ENCODE measurements around the gene BAIAP2. TPM values are rescaled to one million over a fixed set of nuclear protein-coding genes. Genes with fewer than 3 reads are reported as not detected.
A peak's percentile ranks its signal among the peaks of the same experiment; 100 is the strongest.

BAIAP2 gene
- total and polyA plus RNA-seq, 2 of the 13 experiments (the other 11 are each of a cell fraction or from before 2014, with no cell fraction given): 22.5 to 24.0 TPM

DNA sequence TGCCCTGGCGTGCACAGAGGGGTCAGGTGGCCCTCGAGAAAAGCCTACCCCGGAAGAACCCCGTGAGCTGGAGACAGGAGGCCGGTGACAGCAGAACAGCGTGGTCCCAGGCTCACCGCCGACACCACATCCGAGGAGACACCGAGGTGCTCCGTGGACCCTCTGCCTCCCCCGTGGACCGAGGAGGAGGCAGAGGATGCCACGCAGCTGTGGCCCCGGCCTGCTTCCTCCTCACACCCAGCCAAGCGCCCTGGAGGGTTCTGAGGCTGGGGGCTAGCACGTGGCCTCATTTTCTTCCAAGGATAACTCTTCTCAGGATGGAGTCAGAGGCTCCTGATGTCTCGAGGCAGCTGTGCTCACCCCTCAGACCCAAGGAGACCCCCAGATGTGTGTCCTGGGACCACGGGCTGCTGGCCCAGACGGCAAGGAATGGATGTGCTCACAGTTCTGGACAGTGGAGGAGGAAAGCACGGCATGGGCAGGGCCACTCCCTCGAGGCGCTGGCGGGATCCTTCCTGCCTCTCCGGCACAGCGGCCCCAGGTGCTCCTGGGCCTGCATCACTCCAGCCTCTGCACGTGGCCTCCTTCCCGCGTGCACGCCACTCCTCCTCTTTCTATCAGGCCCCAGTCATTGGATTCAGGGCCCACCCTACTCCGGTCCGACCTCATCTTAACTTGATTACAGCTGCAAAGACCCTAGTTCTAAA is 125.9 kb downstream of the BAIAP2 start:
- TF ChIP-seq ZNF501 (CRISPR knock-in tag; IDR thresholded peaks at IDR 0.05): no peak
- TF ChIP-seq, protein P1, sequence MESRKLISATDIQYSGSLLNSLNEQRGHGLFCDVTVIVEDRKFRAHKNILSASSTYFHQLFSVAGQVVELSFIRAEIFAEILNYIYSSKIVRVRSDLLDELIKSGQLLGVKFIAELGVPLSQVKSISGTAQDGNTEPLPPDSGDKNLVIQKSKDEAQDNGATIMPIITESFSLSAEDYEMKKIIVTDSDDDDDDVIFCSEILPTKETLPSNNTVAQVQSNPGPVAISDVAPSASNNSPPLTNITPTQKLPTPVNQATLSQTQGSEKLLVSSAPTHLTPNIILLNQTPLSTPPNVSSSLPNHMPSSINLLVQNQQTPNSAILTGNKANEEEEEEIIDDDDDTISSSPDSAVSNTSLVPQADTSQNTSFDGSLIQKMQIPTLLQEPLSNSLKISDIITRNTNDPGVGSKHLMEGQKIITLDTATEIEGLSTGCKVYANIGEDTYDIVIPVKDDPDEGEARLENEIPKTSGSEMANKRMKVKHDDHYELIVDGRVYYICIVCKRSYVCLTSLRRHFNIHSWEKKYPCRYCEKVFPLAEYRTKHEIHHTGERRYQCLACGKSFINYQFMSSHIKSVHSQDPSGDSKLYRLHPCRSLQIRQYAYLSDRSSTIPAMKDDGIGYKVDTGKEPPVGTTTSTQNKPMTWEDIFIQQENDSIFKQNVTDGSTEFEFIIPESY (CRISPR knock-in tag; IDR thresholded peaks at IDR 0.05): peak; percentile 93
- intact Hi-C loops (cut with micrococcal nuclease; ENCODE audit: unreplicated experiment) (no loop called here), in situ Hi-C loops (cut with HindIII; ENCODE audit: extremely low pct_ligation_motif_present, low pct_unique_long_range_greater_than_20kb) (no loop called here)
- Histone ChIP-seq H3K4me1 (ENCODE audit: insufficient read depth, low read length) (peaks cover 20% of the 10 kb centered on the region), H3K9ac (ENCODE audit: insufficient read depth, low read depth, low read length) (no peak overlapping the region), H3K27ac (ENCODE audit: extremely low read length, insufficient read depth, low read length) (no peak overlapping the region), H3K4me2 (ENCODE audit: low read depth, low read length) (no peak overlapping the region), H2AFZ (ENCODE audit: low read length) (no peak overlapping the region), H3K9me3 (ENCODE audit: low read length) (no peaks in the 10 kb centered on the region), H3K79me2 (ENCODE audit: insufficient read depth, low read length) (no peaks in the 10 kb centered on the region), H3K4me3 (replicated peaks in 1 of 3; ENCODE audit: insufficient read depth in 1 of 3, low read depth in 2 of 3, low read length in 3 of 3) (no peak overlapping the region), H4K20me1 (ENCODE audit: insufficient read depth, low read length) (no peaks in the 10 kb centered on the region), H3K36me3 (replicated peaks in 1 of 2; ENCODE audit: control insufficient read depth in 1 of 2, insufficient read depth in 2 of 2, low read length in 2 of 2) (no peaks in the 10 kb centered on the region), H3K27me3 (ENCODE audit: control insufficient read depth in 1 of 2, insufficient read depth in 2 of 2, low read length in 2 of 2) (no peaks in the 10 kb centered on the region)
- DNase-seq (ENCODE audit: low spot score): no peak
- no peak for ATAC-seq
- BruUV-seq (replicated peaks): no TSS peak
- no peak for FAIRE-seq
- CTCF ChIA-PET (ENCODE audit: low intra/inter-chr PET ratio, low total read pairs): no interaction called here
- 85% methylated on average over 18 of the region's 32 CpGs for WGBS (ENCODE audit: low lambda C conversion rate)
- POLR2A ChIA-PET: interaction anchor here (1.4 kb wide), 1 partner anchor 62 kb away, joined by 3 read pairs; no protein-coding TSS in a partner anchor

GRCh38 chr17:81161536-81161935 is 126.6 kb downstream of the BAIAP2 start:
- POLR2A ChIA-PET: interaction anchor here (1.4 kb wide), 1 partner anchor 62 kb away, joined by 3 read pairs; no protein-coding TSS in a partner anchor
- peak; percentile 94 for TF ChIP-seq ZNF768 (CRISPR knock-in tag; IDR thresholded peaks at IDR 0.05)
- TF ChIP-seq ZBTB7B (CRISPR knock-in tag; IDR thresholded peaks at IDR 0.05): no peak
- TF ChIP-seq ZNF414 (CRISPR knock-in tag; IDR thresholded peaks at IDR 0.05): no peak
- ATAC-seq: no peak
- CTCF ChIA-PET (ENCODE audit: low intra/inter-chr PET ratio, low total read pairs): no interaction called here
- Histone ChIP-seq H3K9ac (ENCODE audit: insufficient read depth, low read depth, low read length) (no peak overlapping the region), H3K9me3 (ENCODE audit: low read length) (no peaks in the 10 kb centered on the region), H3K36me3 (replicated peaks in 1 of 2; ENCODE audit: control insufficient read depth in 1 of 2, insufficient read depth in 2 of 2, low read length in 2 of 2) (no peaks in the 10 kb centered on the region), H3K4me2 (ENCODE audit: low read depth, low read length) (no peak overlapping the region), H2AFZ (ENCODE audit: low read length) (no peak overlapping the region), H3K27ac (ENCODE audit: extremely low read length, insufficient read depth, low read length) (no peak overlapping the region), H3K79me2 (ENCODE audit: insufficient read depth, low read length) (no peaks in the 10 kb centered on the region), H3K4me1 (ENCODE audit: insufficient read depth, low read length) (peaks cover 20% of the 10 kb centered on the region), H4K20me1 (ENCODE audit: insufficient read depth, low read length) (no peaks in the 10 kb centered on the region), H3K4me3 (replicated peaks in 1 of 3; ENCODE audit: insufficient read depth in 1 of 3, low read depth in 2 of 3, low read length in 3 of 3) (no peak overlapping the region), H3K27me3 (ENCODE audit: control insufficient read depth in 1 of 2, insufficient read depth in 2 of 2, low read length in 2 of 2) (no peaks in the 10 kb centered on the region)
- no TSS peak for BruUV-seq (replicated peaks)
- 89% methylated on average over 15 of the region's 15 CpGs for WGBS (ENCODE audit: low lambda C conversion rate)
- intact Hi-C loops (cut with micrococcal nuclease; ENCODE audit: unreplicated experiment): no loop called here
- in situ Hi-C loops (cut with HindIII; ENCODE audit: extremely low pct_ligation_motif_present, low pct_unique_long_range_greater_than_20kb): no loop called here
- no peak for DNase-seq (ENCODE audit: low spot score)
- FAIRE-seq: no peak
